Psoas muscle (tissue), 8 donors: ENCODE measurements around the gene SLC15A5. TPM values are rescaled to one million over a fixed set of nuclear protein-coding genes. Genes with fewer than 3 reads are reported as not detected.

Experiments used
- ATAC-seq, 4 donors: fragments of 200-7000 bp; cut with Tn5 transposase; one replicate each; pipeline ENCODE4 v1.9.1; 2020; ENCODE audit warnings: moderate library complexity in 3 of 4, mild to moderate bottlenecking in 2 of 4
- DNase-seq, 2 donors: peaks; one replicate each; pipeline ENCODE4 v3.0.0-alpha.2; 2020
- H3K27ac ChIP-seq: fragments of 200-600 bp; one replicate; pipeline ENCODE4 v1.8.0; 2022
- H3K27me3 ChIP-seq, 3 donors: fragments of 200-600 bp in 1 of 3; one replicate each; pipeline versions ENCODE4 v1.6.1 to v1.8.0; 2013 to 2022; ENCODE audit warnings: low read length in 2 of 3, mild to moderate bottlenecking in 2 of 3, moderate library complexity in 1 of 3; ENCODE audit not compliant: insufficient read depth in 3 of 3
- H3K36me3 ChIP-seq, 2 donors: fragments of 200-600 bp in 1 of 2; one replicate each; pipeline versions ENCODE4 v1.6.1 to v1.8.0; 2013 to 2022; ENCODE audit warnings: low read depth in 1 of 2, mild to moderate bottlenecking in 1 of 2, moderate library complexity in 1 of 2; ENCODE audit not compliant: insufficient read depth in 1 of 2
- H3K4me1 ChIP-seq: fragments of 200-600 bp; one replicate; pipeline ENCODE4 v1.8.0; 2022
- H3K4me3 ChIP-seq: fragments of 200-600 bp; one replicate; pipeline ENCODE4 v1.8.0; 2022; ENCODE audit warnings: mild to moderate bottlenecking
- H3K9me3 ChIP-seq: fragments of 200-600 bp; one replicate; pipeline ENCODE4 v1.8.0; 2022
- CTCF ChIP-seq: fragments of 200-600 bp; IDR thresholded peaks from one replicate; pipeline ENCODE4 v1.8.0; 2022; ENCODE audit warnings: antibody characterized with exemption
- WGBS, 3 donors: extraction: QIAGEN DNeasy Blood & Tissue Kit; methylation state at CpG; one replicate each; pipeline versions ENCODE4 v1.1.6 to v1.1.7; 2013; 5-methylcytosine and 5-hydroxymethylcytosine counted together
- intact Hi-C, 2 donors: fragments of 100-400 bp; cut with DNase I; formaldehyde crosslinking; loops; one replicate each; pipeline versions ENCODE4 v1.11.0 to v1.14.2; 2022
- long read RNA-seq, 2 donors: library from polyadenylated mRNA; unstranded; transcript quantifications; one replicate each; pipeline ENCODE4 v2.0.0, GENCODE V29; 2021
- polyA plus RNA-seq, 3 donors: library from polyadenylated mRNA; stranded (reverse); fragments of 200-250 nt; gene quantifications; one replicate each; pipeline ENCODE4 v1.2.3, GENCODE V29; 2013
- total RNA-seq, 4 donors: library from RNA; stranded (reverse); fragmentation: NEBNext Ultra II Directional in 2 of 4; extraction: Animal tissue kit (Norgen Biotek cat#: 25700) in 2 of 4; gene quantifications; one replicate each; pipeline versions ENCODE4 v1.2.1 to v1.2.4, GENCODE V29; 2021 to 2023
- donor health status: healthy with polysubstance abuse.
- donor health status: DM: no; HTN: no; CAD: no; lungs with moderate emphysema.
- donor health status: Bipolar disorder and iron deficiency.
- donor health status: healthy.
- donor health status: DM: yes; HTN: yes; CAD: no.
- donor health status: DM: no; HTN: no; CAD: no.
- donor health status: DM: no; HTN: no; CAD: no.
- donor health status: DM: yes; HTN: yes; CAD: no.

SLC15A5 gene
- not detected for total RNA-seq
- polyA plus RNA-seq = not detected
- long read RNA-seq, donor 1 = 0 reads
- long read RNA-seq, donor 2 = 0 reads

GRCh38 chr12:16277585-16277984 lies at the start of gene SLC15A5:
Gene SLC15A5, minus strand, starts transcription at chr12:16277685. Its CDS starts 0 bp downstream, at chr12:16277685.
- intact Hi-C loops = no loop called here
- no peaks in the 10 kb centered on the region for H3K27me3 ChIP-seq
- H3K4me3 ChIP-seq = no peak within 1 kb of the TSS
- 69 to 76% (median 73%) methylated on average over 5 of the region's 5 CpGs for WGBS, 3 donors
- no peaks in the 10 kb centered on the region for H3K4me1 ChIP-seq
- no peak within 1 kb of the TSS for H3K27ac ChIP-seq
- ATAC-seq (no peak), DNase-seq (no peak)
- H3K9me3 ChIP-seq = no peaks in the 10 kb centered on the region
- no peak for TF ChIP-seq CTCF
- no peaks in the 10 kb centered on the region for H3K36me3 ChIP-seq

GRCh38 chr12:16325426-16325825 lies 47.9 kb upstream of the SLC15A5 start:
- H3K4me3 ChIP-seq = no peak overlapping the region
- WGBS, 3 donors = 5 to 8% (median 6%) methylated on average over 3 of the region's 3 CpGs
- no peaks in the 10 kb centered on the region for H3K36me3 ChIP-seq
- no peaks in the 10 kb centered on the region for H3K4me1 ChIP-seq
- H3K27ac ChIP-seq = no peak overlapping the region
- intact Hi-C loops = no loop called here
- H3K9me3 ChIP-seq = no peaks in the 10 kb centered on the region
- no peak for TF ChIP-seq CTCF
- DNase-seq (no peak), ATAC-seq (no peak)
- H3K27me3 ChIP-seq = no peaks in the 10 kb centered on the region

GRCh38 chr12:16324772-16325171 lies 47.3 kb upstream of the SLC15A5 start:
- Histone ChIP-seq H3K4me1 (no peaks in the 10 kb centered on the region), H3K27me3 (no peaks in the 10 kb centered on the region), H3K27ac (no peak overlapping the region), H3K9me3 (no peaks in the 10 kb centered on the region), H3K4me3 (no peak overlapping the region), H3K36me3 (no peaks in the 10 kb centered on the region)
- TF ChIP-seq CTCF = no peak
- no peak for DNase-seq
- intact Hi-C loops = no loop called here
- 87 to 90% (median 89%) methylated on average over 3 of the region's 3 CpGs for WGBS, 3 donors
- no peak for ATAC-seq

GRCh38 chr12:16324272-16324671 lies 46.8 kb upstream of the SLC15A5 start:
- Histone ChIP-seq H3K4me1 (no peaks in the 10 kb centered on the region), H3K27me3 (no peaks in the 10 kb centered on the region), H3K27ac (no peak overlapping the region), H3K36me3 (no peaks in the 10 kb centered on the region), H3K9me3 (no peaks in the 10 kb centered on the region), H3K4me3 (no peak overlapping the region)
- intact Hi-C loops = no loop called here
- TF ChIP-seq CTCF = no peak
- no peak for ATAC-seq
- 64 to 79% (median 65%) methylated on average over 5 of the region's 5 CpGs for WGBS, 3 donors
- DNase-seq = no peak

GRCh38 chr12:16323638-16324037 lies 46.2 kb upstream of the SLC15A5 start:
- H3K9me3 ChIP-seq = no peaks in the 10 kb centered on the region
- no peak overlapping the region for H3K27ac ChIP-seq
- intact Hi-C loops = no loop called here
- no peak for TF ChIP-seq CTCF
- ATAC-seq (no peak), DNase-seq (no peak)
- no peaks in the 10 kb centered on the region for H3K4me1 ChIP-seq
- H3K4me3 ChIP-seq = no peak overlapping the region
- H3K36me3 ChIP-seq = no peaks in the 10 kb centered on the region
- WGBS, 3 donors = 54 to 65% (median 60%) methylated on average over 2 of the region's 2 CpGs
- H3K27me3 ChIP-seq = no peaks in the 10 kb centered on the region
